Activated T-helper 1 cell treated with anti-CD3 and anti-CD28 coated beads, Interleukin-12 subunit alpha, Interleukin-12 subunit beta, Interleukin-2, Interleukin-4 antibody, amounts not matched to agents 30 ng/mL and 10 ng/mL and 1 ng/mL, durations not matched to agents 14 hours and 24 hours and 36 hours (primary cell): ENCODE measurements around the gene ATAT1. TPM values are rescaled to one million over a fixed set of nuclear protein-coding genes. Genes with fewer than 3 reads are reported as not detected.

ENCODE experiments used
- DNase-seq: peaks from one replicate; pipeline ENCODE4 v3.0.0; 2021; ENCODE audit warnings: low spot score
- H3K27ac Mint-ChIP-seq: one replicate; pipeline ENCODE4 v1.8.0; 2021; ENCODE audit warnings: mild to moderate bottlenecking, mixed read lengths
- H3K27me3 Mint-ChIP-seq: one replicate; pipeline ENCODE4 v1.8.0; 2022; ENCODE audit warnings: mild to moderate bottlenecking, moderate library complexity, mixed read lengths; ENCODE audit not compliant: insufficient read depth
- H3K36me3 Mint-ChIP-seq: one replicate; pipeline ENCODE4 v1.8.0; 2021; ENCODE audit warnings: low read depth, mixed read lengths
- H3K4me1 Mint-ChIP-seq: one replicate; pipeline ENCODE4 v1.8.0; 2021; ENCODE audit warnings: low read depth, mixed read lengths
- H3K4me3 Mint-ChIP-seq: one replicate; pipeline ENCODE4 v1.8.0; 2021; ENCODE audit warnings: mild to moderate bottlenecking, moderate library complexity, mixed read lengths
- H3K9me3 Mint-ChIP-seq: one replicate; pipeline ENCODE4 v1.8.0; 2021; ENCODE audit warnings: mixed read lengths
- intact Hi-C: fragments of 100-400 bp; cut with micrococcal nuclease; formaldehyde crosslinking; loops from one replicate; pipeline ENCODE4 v1.15.1; 2024
- total RNA-seq: library from RNA; stranded (reverse); gene quantifications from 2 replicates; pipeline ENCODE4 v1.2.3, GENCODE V29; 2022

The ATAT1 gene
- total RNA-seq, 1 donor from 2014 or later: 11.6 TPM

- Mint-ChIP-seq H3K4me1 (peaks cover 51% of the 10 kb centered on the region), H3K4me3 (peak overlapping the region; percentile 91)
Measured at GRCh38 chr6:30615958-30616810, 10.5 kb upstream of the ATAT1 start.

GRCh38 chr6:30616811-30617564 lies 9.7 kb upstream of the ATAT1 start, which contains the start of gene PPP1R10:
Gene PPP1R10 (minus strand): TSS chr6:30617243. CDS start chr6:30609944, 7,299 bp downstream.
- H3K36me3 Mint-ChIP-seq: peaks cover 56% of the 10 kb centered on the region
- DNase-seq: peak; percentile 99
- peak within 1 kb of the TSS; percentile 91 for H3K4me3 Mint-ChIP-seq
- peaks cover 6% of the 10 kb centered on the region for H3K27me3 Mint-ChIP-seq
- H3K4me1 Mint-ChIP-seq: peaks cover 43% of the 10 kb centered on the region
- no peaks in the 10 kb centered on the region for H3K9me3 Mint-ChIP-seq
- H3K27ac Mint-ChIP-seq: peak within 1 kb of the TSS; percentile 98
- intact Hi-C loops: loop anchor here (1.0 to 10.0 kb wide), 20 partner anchors 9 to 1560 kb away; partner anchors contain the start of genes ABCF1, AGPAT1, ATAT1 and C6orf136

More at GRCh38 chr6:30615958-30616810, 10.5 kb upstream of the ATAT1 start:
- peak; percentile 14 for DNase-seq
- Mint-ChIP-seq H3K27me3 (peaks cover 6% of the 10 kb centered on the region), H3K9me3 (no peaks in the 10 kb centered on the region), H3K27ac (peak overlapping the region; percentile 98), H3K36me3 (peaks cover 61% of the 10 kb centered on the region)
- intact Hi-C loops: loop anchor here (2.0 to 10.0 kb wide), 10 partner anchors 57 to 1561 kb away; partner anchors contain the start of genes AGPAT1, DDR1, DHX16 and HLA-B

- H3K27me3 Mint-ChIP-seq: peaks cover 6% of the 10 kb centered on the region
- peaks cover 57% of the 10 kb centered on the region for H3K36me3 Mint-ChIP-seq
Measured at GRCh38 chr6:30617565-30618269, 9.0 kb upstream of the ATAT1 start, which contains the start of gene MRPS18B. Gene MRPS18B (plus strand): TSS chr6:30617840. CDS start chr6:30617866, 26 bp downstream.

GRCh38 chr6:30618270-30618797 lies 8.3 kb upstream of the ATAT1 start:
- H3K27ac Mint-ChIP-seq: peak overlapping the region; percentile 98
- H3K9me3 Mint-ChIP-seq: no peaks in the 10 kb centered on the region
- H3K27me3 Mint-ChIP-seq: peaks cover 6% of the 10 kb centered on the region
- H3K4me1 Mint-ChIP-seq: peaks cover 31% of the 10 kb centered on the region
- intact Hi-C loops: loop anchor here (5.0 to 10.0 kb wide), 6 partner anchors 119 to 1246 kb away; partner anchors contain the start of genes DDR1, HLA-B, NEU1 and POLR1H
- peak overlapping the region; percentile 91 for H3K4me3 Mint-ChIP-seq
- H3K36me3 Mint-ChIP-seq: peaks cover 55% of the 10 kb centered on the region
- DNase-seq: no peak

More at GRCh38 chr6:30617565-30618269, 9.0 kb upstream of the ATAT1 start, which contains the start of gene MRPS18B:
- H3K4me3 Mint-ChIP-seq: peak within 1 kb of the TSS; percentile 91
- H3K9me3 Mint-ChIP-seq: no peaks in the 10 kb centered on the region
- intact Hi-C loops: loop anchor here (1.0 to 10.0 kb wide), 20 partner anchors 9 to 1559 kb away; partner anchors contain the start of genes ABCF1, AGPAT1, ATAT1 and C6orf136
- H3K4me1 Mint-ChIP-seq: peaks cover 37% of the 10 kb centered on the region
- peak within 1 kb of the TSS; percentile 98 for H3K27ac Mint-ChIP-seq
- DNase-seq: peak; percentile 97

- H3K27me3 Mint-ChIP-seq: peaks cover 6% of the 10 kb centered on the region
- peak overlapping the region; percentile 91 for H3K4me3 Mint-ChIP-seq
- no peak overlapping the region for H3K27ac Mint-ChIP-seq
- DNase-seq: no peak
- peaks cover 19% of the 10 kb centered on the region for H3K4me1 Mint-ChIP-seq
- intact Hi-C loops: loop anchor here (5.0 to 10.0 kb wide), 6 partner anchors 118 to 1245 kb away; partner anchors contain the start of genes DDR1, HLA-B, NEU1 and POLR1H
- H3K9me3 Mint-ChIP-seq: no peaks in the 10 kb centered on the region
- peaks cover 45% of the 10 kb centered on the region for H3K36me3 Mint-ChIP-seq
Measured at GRCh38 chr6:30619561-30619960, 7.1 kb upstream of the ATAT1 start.

GRCh38 chr6:30625511-30625910 lies 1.2 kb upstream of the ATAT1 start:
- Mint-ChIP-seq H3K9me3 (no peaks in the 10 kb centered on the region), H3K36me3 (peaks cover 30% of the 10 kb centered on the region), H3K27ac (no peak overlapping the region), H3K27me3 (no peaks in the 10 kb centered on the region), H3K4me1 (peaks cover 27% of the 10 kb centered on the region), H3K4me3 (no peak overlapping the region)
- intact Hi-C loops: no loop called here
- no peak for DNase-seq

GRCh38 chr6:30635834-30636233 lies 9.2 kb downstream of the ATAT1 start:
- Mint-ChIP-seq H3K4me1 (peaks cover 13% of the 10 kb centered on the region), H3K9me3 (no peaks in the 10 kb centered on the region), H3K27me3 (no peaks in the 10 kb centered on the region), H3K27ac (no peak overlapping the region), H3K36me3 (peaks cover 33% of the 10 kb centered on the region), H3K4me3 (no peak overlapping the region)
- intact Hi-C loops: no loop called here
- DNase-seq: no peak

GRCh38 chr6:30640481-30640880 lies 13.8 kb downstream of the ATAT1 start:
- H3K36me3 Mint-ChIP-seq: peaks cover 30% of the 10 kb centered on the region

GRCh38 chr6:30641048-30641447 lies 14.4 kb downstream of the ATAT1 start:
- Mint-ChIP-seq H3K27me3 (no peaks in the 10 kb centered on the region), H3K4me3 (no peak overlapping the region), H3K36me3 (peaks cover 28% of the 10 kb centered on the region), H3K9me3 (no peaks in the 10 kb centered on the region), H3K4me1 (peaks cover 25% of the 10 kb centered on the region), H3K27ac (peak overlapping the region; percentile 67)
- no peak for DNase-seq
- intact Hi-C loops: no loop called here

More at GRCh38 chr6:30640481-30640880, 13.8 kb downstream of the ATAT1 start:
- no peaks in the 10 kb centered on the region for H3K27me3 Mint-ChIP-seq
- H3K4me1 Mint-ChIP-seq: peaks cover 25% of the 10 kb centered on the region
- intact Hi-C loops: no loop called here
- H3K4me3 Mint-ChIP-seq: no peak overlapping the region
- no peak for DNase-seq
- H3K9me3 Mint-ChIP-seq: no peaks in the 10 kb centered on the region
- H3K27ac Mint-ChIP-seq: no peak overlapping the region

- no peak for DNase-seq
- peaks cover 38% of the 10 kb centered on the region for H3K4me1 Mint-ChIP-seq
- no peaks in the 10 kb centered on the region for H3K27me3 Mint-ChIP-seq
- no peak overlapping the region for H3K27ac Mint-ChIP-seq
- peaks cover 24% of the 10 kb centered on the region for H3K36me3 Mint-ChIP-seq
- H3K9me3 Mint-ChIP-seq: no peaks in the 10 kb centered on the region
- intact Hi-C loops: no loop called here
- H3K4me3 Mint-ChIP-seq: no peak overlapping the region
Measured at GRCh38 chr6:30643656-30644055, 17.0 kb downstream of the ATAT1 start.

GRCh38 chr6:30644769-30645168 lies 18.1 kb downstream of the ATAT1 start:
- H3K4me3 Mint-ChIP-seq: no peak overlapping the region
- no peak overlapping the region for H3K27ac Mint-ChIP-seq
- H3K4me1 Mint-ChIP-seq: peaks cover 38% of the 10 kb centered on the region
- no peak for DNase-seq
- H3K27me3 Mint-ChIP-seq: no peaks in the 10 kb centered on the region
- intact Hi-C loops: no loop called here
- H3K36me3 Mint-ChIP-seq: peaks cover 26% of the 10 kb centered on the region
- no peaks in the 10 kb centered on the region for H3K9me3 Mint-ChIP-seq

- no peaks in the 10 kb centered on the region for H3K9me3 Mint-ChIP-seq
- intact Hi-C loops: loop anchor here (1.0 kb wide), 2 partner anchors 20 to 75 kb away; partner anchors contain the start of genes ABCF1 and ATAT1
- H3K27me3 Mint-ChIP-seq: no peaks in the 10 kb centered on the region
- DNase-seq: no peak
- peak overlapping the region; percentile 60 for H3K27ac Mint-ChIP-seq
- H3K4me3 Mint-ChIP-seq: peak overlapping the region; percentile 90
- peaks cover 23% of the 10 kb centered on the region for H3K36me3 Mint-ChIP-seq
- H3K4me1 Mint-ChIP-seq: peaks cover 29% of the 10 kb centered on the region
Measured at GRCh38 chr6:30645989-30646388, 19.3 kb downstream of the ATAT1 start.
